Breast epithelium (tissue), 3 donors: Measurements from ENCODE around the gene PCDH9.

Experiments
- CTCF ChIP-seq, 3 donors: fragments of 450-650 bp; IDR thresholded peaks; one replicate each; pipeline ENCODE4 v1.5.1; 2016 to 2017; ENCODE audit warnings: antibody characterized with exemption in 3 of 3, mild to moderate bottlenecking in 3 of 3, moderate library complexity in 3 of 3
- POLR2A ChIP-seq: fragments of 450-650 bp; IDR thresholded peaks from one replicate; pipeline ENCODE4 v1.6.1; 2016; ENCODE audit warnings: antibody characterized with exemption, mild to moderate bottlenecking, moderate library complexity

DNA sequence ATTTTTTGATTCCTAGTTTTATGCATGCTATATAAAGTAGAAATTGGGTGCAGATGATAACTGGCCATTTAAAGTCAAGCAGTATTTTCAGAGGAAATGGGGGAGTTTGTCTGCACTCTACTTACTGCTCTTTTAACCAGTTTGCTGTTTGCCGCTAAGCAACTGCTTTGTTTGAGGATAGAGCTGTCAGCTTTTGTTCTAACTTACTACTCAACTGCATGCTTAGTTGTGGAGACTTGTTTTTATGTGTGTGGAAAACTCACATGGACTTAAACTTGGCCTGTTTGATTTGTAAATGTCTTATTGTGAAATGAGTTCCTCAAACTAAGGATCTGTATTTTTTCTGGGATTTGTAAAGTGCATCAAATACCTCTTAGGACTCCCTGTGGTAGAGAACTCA, 591.1 kb downstream of the PCDH9 start:
- TF ChIP-seq CTCF (IDR thresholded peaks at IDR 0.05) = no peak
- TF ChIP-seq POLR2A = no peak
